IMR-90 (cell line): ENCODE measurements around the gene AVPI1. TPM values are rescaled to one million over a fixed set of nuclear protein-coding genes. Genes with fewer than 3 reads are reported as not detected.
A peak's percentile ranks its signal among the peaks of the same experiment; 100 is the strongest.

ENCODE experiments used
- ATAC-seq: fragments of 200-7000 bp; cut with Tn5 transposase; 2 replicates; pipeline ENCODE4 v1.9.1; 2020; ENCODE audit warnings: low read depth, mild to moderate bottlenecking, moderate library complexity
- BruUV-seq: library from RNA; stranded (reverse); fragments of 400-500 nt; replicated peaks from 2 replicates; lab custom pipeline; 2021; lab: Mats Ljungman, UMichigan
- CTCF ChIA-PET: fragments of 300-600 bp; formaldehyde crosslinking; extraction: SDS; loops from one replicate; lab custom pipeline; 2021; ENCODE audit warnings: antibody characterized with exemption; lab: Yijun Ruan, JAX
- POLR2A ChIA-PET: fragments of 300-600 bp; sonication (Branson Sonifier 250); formaldehyde crosslinking; loops from one replicate; lab custom pipeline; 2022; ENCODE audit warnings: antibody characterized with exemption; ENCODE audit not compliant: unreplicated experiment; lab: Charles Lee
- DNase-seq: peaks from one replicate; pipeline ENCODE4 v3.0.0; 2013
- H2AFZ ChIP-seq: replicated peaks from 2 replicates; pipeline ENCODE3; 2013; ENCODE audit warnings: low read length, mild to moderate bottlenecking; ENCODE audit not compliant: poor library complexity
- H2AK5ac ChIP-seq: 2 replicates; pipeline ENCODE4 v1.6.1; 2013; ENCODE audit warnings: low read depth, low read length, inconsistent platforms
- H2AK9ac ChIP-seq: replicated peaks from 2 replicates; pipeline ENCODE3; 2013; ENCODE audit warnings: mild to moderate bottlenecking, low read depth, low read length, moderate library complexity; ENCODE audit not compliant: poor library complexity
- H2BK120ac ChIP-seq: 2 replicates; pipeline ENCODE4 v1.6.1; 2013; ENCODE audit warnings: low read depth, low read length, inconsistent platforms
- H2BK15ac ChIP-seq: 3 replicates; pipeline ENCODE4 v1.6.1; 2013; ENCODE audit warnings: low read depth, low read length, inconsistent platforms
- H2BK20ac ChIP-seq: 2 replicates; pipeline ENCODE4 v1.6.1; 2013; ENCODE audit warnings: low read depth, mild to moderate bottlenecking, inconsistent platforms, low read length, moderate library complexity
- H2BK5ac ChIP-seq: 2 replicates; pipeline ENCODE4 v1.6.1; 2013; ENCODE audit warnings: mild to moderate bottlenecking, low read depth, low read length, inconsistent platforms; ENCODE audit not compliant: poor library complexity, severe bottlenecking
- H3K14ac ChIP-seq: replicated peaks from 2 replicates; pipeline ENCODE4 v1.6.1; 2013; ENCODE audit warnings: low read depth, low read length, inconsistent platforms
- H3K18ac ChIP-seq: 2 replicates; pipeline ENCODE4 v1.6.1; 2013; ENCODE audit warnings: low read depth, low read length, control low read depth
- H3K23ac ChIP-seq: 2 replicates; pipeline ENCODE4 v1.6.1; 2013; ENCODE audit warnings: low read depth, low read length, inconsistent platforms
- H3K27ac ChIP-seq: 2 replicates; pipeline ENCODE4 v1.5.1; 2013; ENCODE audit warnings: mild to moderate bottlenecking, control low read depth, low read length; ENCODE audit not compliant: insufficient read depth
- H3K27me3 ChIP-seq: 2 replicates; pipeline ENCODE4 v1.6.1; 2013; ENCODE audit warnings: low read length; ENCODE audit not compliant: control insufficient read depth, insufficient read depth
- H3K36me3 ChIP-seq: 2 replicates; pipeline ENCODE4 v1.6.1; 2013; ENCODE audit warnings: low read length, mixed read lengths; ENCODE audit not compliant: control insufficient read depth, insufficient read depth
- H3K4ac ChIP-seq: 2 replicates; pipeline ENCODE4 v1.6.1; 2013; ENCODE audit warnings: low read depth, low read length, inconsistent platforms
- H3K4me1 ChIP-seq: 2 replicates; pipeline ENCODE4 v1.6.1; 2013; ENCODE audit warnings: low read length, mixed read lengths; ENCODE audit not compliant: control insufficient read depth, insufficient read depth
- H3K4me2 ChIP-seq: 2 replicates; pipeline ENCODE4 v1.6.1; 2013; ENCODE audit warnings: low read depth, mild to moderate bottlenecking, control low read depth, low read length, moderate library complexity
- H3K4me3 ChIP-seq: 2 replicates; pipeline ENCODE4 v1.5.1; 2013; ENCODE audit warnings: low read depth, mild to moderate bottlenecking, control low read depth, low read length, moderate library complexity; ENCODE audit not compliant: insufficient read depth
- H3K56ac ChIP-seq: 2 replicates; pipeline ENCODE4 v1.6.1; 2013; ENCODE audit warnings: low read length, inconsistent platforms; ENCODE audit not compliant: insufficient read depth; ENCODE audit errors: extremely low read depth
- H3K79me1 ChIP-seq, 2 experiments: 2 replicates each; pipeline ENCODE4 v1.6.1; 2013; ENCODE audit warnings: low read length in 2 of 2, inconsistent platforms in 1 of 2, low read depth in 1 of 2
- H3K9ac ChIP-seq: 2 replicates; pipeline ENCODE4 v1.6.1; 2013; ENCODE audit warnings: low read depth, low read length, control low read depth
- H3K9me1 ChIP-seq: 2 replicates; pipeline ENCODE4 v1.6.1; 2013; ENCODE audit warnings: low read length, inconsistent platforms; ENCODE audit not compliant: insufficient read depth
- H3K9me3 ChIP-seq: 2 replicates; pipeline ENCODE4 v1.6.1; 2013; ENCODE audit warnings: low read length; ENCODE audit not compliant: control insufficient read depth, insufficient read depth
- H4K20me1 ChIP-seq: 2 replicates; pipeline ENCODE4 v1.6.1; 2013; ENCODE audit warnings: low read length, inconsistent platforms; ENCODE audit not compliant: insufficient read depth
- H4K5ac ChIP-seq: 2 replicates; pipeline ENCODE4 v1.6.1; 2013; ENCODE audit warnings: mild to moderate bottlenecking, low read depth, low read length, control low read depth
- H4K8ac ChIP-seq, 2 experiments: 2 replicates each; pipeline ENCODE4 v1.6.1; 2013; ENCODE audit warnings: low read depth in 2 of 2, low read length in 2 of 2, control low read depth in 1 of 2, inconsistent platforms in 1 of 2
- H4K91ac ChIP-seq: 2 replicates; pipeline ENCODE4 v1.6.1; 2013; ENCODE audit warnings: low read depth, low read length, inconsistent platforms; ENCODE audit not compliant: insufficient read depth
- BHLHE40 ChIP-seq: fragments of 150-350 bp; IDR thresholded peaks from 2 replicates; pipeline ENCODE4 v1.6.1; 2016; ENCODE audit warnings: mild to moderate bottlenecking, low read depth, low read length
- CEBPB ChIP-seq: IDR thresholded peaks from 2 replicates; pipeline ENCODE4 v1.6.1; 2012; ENCODE audit warnings: low read depth, low read length, improper control_type of control experiment
- CHD1 ChIP-seq: IDR thresholded peaks from 2 replicates; pipeline ENCODE4 v1.6.1; 2012; ENCODE audit warnings: low read depth, low read length, improper control_type of control experiment
- CTCF ChIP-seq: conservative IDR thresholded peaks from 2 replicates; pipeline ENCODE4 v1.5.1; 2012; ENCODE audit warnings: mild to moderate bottlenecking, low read depth, low read length, improper control_type of control experiment
- ELK1 ChIP-seq: fragments of 150-350 bp; IDR thresholded peaks from 2 replicates; pipeline ENCODE4 v1.6.1; 2016; ENCODE audit warnings: low read depth, mild to moderate bottlenecking, low read length, moderate library complexity, borderline replicate concordance
- FOS ChIP-seq: fragments of 150-350 bp; IDR thresholded peaks from 2 replicates; pipeline ENCODE4 v1.6.1; 2016; ENCODE audit warnings: low read depth, low read length
- MAFK ChIP-seq: IDR thresholded peaks from 2 replicates; pipeline ENCODE4 v1.6.1; 2012; ENCODE audit warnings: low read depth, low read length, improper control_type of control experiment
- MAZ ChIP-seq: IDR thresholded peaks from 2 replicates; pipeline ENCODE4 v1.6.1; 2012; ENCODE audit warnings: low read depth, mild to moderate bottlenecking, low read length, improper control_type of control experiment, moderate library complexity, borderline replicate concordance
- MXI1 ChIP-seq: IDR thresholded peaks from 2 replicates; pipeline ENCODE4 v1.6.1; 2012; ENCODE audit warnings: low read depth, mild to moderate bottlenecking, low read length, moderate library complexity, borderline replicate concordance
- NFE2L2 ChIP-seq: fragments of 150-350 bp; IDR thresholded peaks from 2 replicates; pipeline ENCODE4 v1.6.1; 2016; ENCODE audit warnings: low read depth, mild to moderate bottlenecking, low read length
- POLR2A ChIP-seq: IDR thresholded peaks from 2 replicates; pipeline ENCODE4 v1.6.1; 2012; ENCODE audit warnings: mild to moderate bottlenecking, low read depth, low read length
- RAD21 ChIP-seq: IDR thresholded peaks from 2 replicates; pipeline ENCODE4 v1.6.1; 2012; ENCODE audit warnings: low read length, improper control_type of control experiment
- RCOR1 ChIP-seq: IDR thresholded peaks from 2 replicates; pipeline ENCODE4 v1.6.1; 2012; ENCODE audit warnings: mild to moderate bottlenecking, low read length, improper control_type of control experiment; ENCODE audit not compliant: insufficient replicate concordance
- RFX5 ChIP-seq: IDR thresholded peaks from 2 replicates; pipeline ENCODE4 v1.8.0; 2012; ENCODE audit warnings: low read depth, mild to moderate bottlenecking, low read length, moderate library complexity
- SMC3 ChIP-seq: fragments of 150-350 bp; IDR thresholded peaks from 2 replicates; pipeline ENCODE4 v1.6.1; 2016; ENCODE audit warnings: low read depth, mild to moderate bottlenecking, antibody characterized with exemption, low read length, moderate library complexity
- USF2 ChIP-seq: fragments of 150-350 bp; IDR thresholded peaks from 2 replicates; pipeline ENCODE4 v1.6.1; 2017; ENCODE audit warnings: mild to moderate bottlenecking, antibody characterized with exemption, low read length, low read depth
- WGBS, 2 experiments: methylation state at CpG; one replicate each; pipeline versions ENCODE4 v1.1.5 to v1.1.7; 2013; ENCODE audit warnings: missing lambda C conversion rate in 2 of 2; ENCODE audit not compliant: insufficient read length in 1 of 2; ENCODE audit errors: extremely low coverage in 2 of 2; 5-methylcytosine and 5-hydroxymethylcytosine counted together
- dilution Hi-C: fragments of 300-500 bp; cut with HindIII; formaldehyde crosslinking; loops from one replicate; pipeline ENCODE4 v1.14.3; 2018; ENCODE audit warnings: low sequenced_read_pairs; ENCODE audit not compliant: unreplicated experiment
- in situ Hi-C: fragments of 300-500 bp; cut with MboI; formaldehyde crosslinking; loops from 3 replicates; pipeline ENCODE4 v1.14.3; 2019; ENCODE audit warnings: low sequenced_read_pairs, inconsistent platforms, mixed read lengths
- intact Hi-C: fragments of 100-400 bp; cut with micrococcal nuclease; formaldehyde crosslinking; loops from 2 replicates; pipeline ENCODE4 v1.10.0; 2022
- polyA plus RNA-seq, 3 experiments: library from polyadenylated mRNA; depleted of rRNA; stranded (reverse); fragments of >200 nt; gene quantifications; 2 replicates each; pipeline ENCODE4 v1.2.3, GENCODE V29; 2012; ENCODE audit warnings: low replicate concordance in 1 of 3
- total RNA-seq: library from RNA; depleted of rRNA; stranded (reverse); fragments of >200 nt; gene quantifications from 2 replicates; pipeline ENCODE4 v1.2.3, GENCODE V29; 2012

AVPI1 gene
- total and polyA plus RNA-seq, 2 of the 4 experiments (the other 2 are of a cell fraction): 26.7 to 29.8 TPM

- Histone ChIP-seq H3K23ac (no peak overlapping the region), H4K20me1 (peaks cover 19% of the 10 kb centered on the region), H2AK9ac (no peak overlapping the region), H3K4ac (no peak overlapping the region), H3K4me3 (no peak overlapping the region), H3K79me1 (peaks cover 8 to 38% of the 10 kb centered on the region in 2 experiments), H2AFZ (no peak overlapping the region), H3K27me3 (no peaks in the 10 kb centered on the region), H2BK20ac (no peak overlapping the region), H3K9me1 (no peaks in the 10 kb centered on the region), H4K91ac (no peak overlapping the region), H3K56ac (no peak overlapping the region), H3K4me2 (no peak overlapping the region), H2BK120ac (no peak overlapping the region), H4K8ac (no peak overlapping the region), H2AK5ac (no peak overlapping the region), H3K14ac (no peak overlapping the region), H3K36me3 (peaks cover 61% of the 10 kb centered on the region), H2BK5ac (no peak overlapping the region), H2BK15ac (no peak overlapping the region), H3K9me3 (no peaks in the 10 kb centered on the region), H3K4me1 (no peaks in the 10 kb centered on the region), H3K27ac (no peak overlapping the region), H4K5ac (no peak overlapping the region), H3K9ac (no peak overlapping the region), H3K18ac (no peak overlapping the region)
- TF ChIP-seq MAFK (no peak), MAZ (no peak), NFE2L2 (no peak), SMC3 (no peak), POLR2A (no peak), CTCF (no peak), USF2 (no peak), ELK1 (no peak), BHLHE40 (no peak), MXI1 (no peak), RCOR1 (no peak), CHD1 (no peak), RFX5 (no peak), RAD21 (no peak), CEBPB (no peak), FOS (no peak)
- DNase-seq (no peak), ATAC-seq (no peak)
- BruUV-seq: TSS peak; percentile 61
- 97% methylated on average over 7 of the region's 9 CpGs; no CpG with 5 or more reads in 1 of the 2 experiments for WGBS, 2 experiments
- dilution Hi-C loops (no loop called here), in situ Hi-C loops (loop anchor here (5.0 kb wide), 1 partner anchor 57 kb away; no protein-coding TSS in a partner anchor), intact Hi-C loops (no loop called here)
- POLR2A ChIA-PET: no interaction called here
- CTCF ChIA-PET: no interaction called here
Observed at GRCh38 chr10:97675222-97675621, 11.8 kb downstream of the AVPI1 start.
